T-cell (primary cell): ENCODE results near the gene DLG5. TPM values are rescaled to one million over a fixed set of nuclear protein-coding genes. Genes with fewer than 3 reads are reported as not detected.

Experiments used
- ATAC-seq, 4 experiments: fragments of 200-7000 bp in 3 of 4; fragments of 150-1000 bp in 1 of 4; cut with Tn5 transposase; replicated peaks in 1 of 4; 1 replicate in 3 of 4; 2 replicates in 1 of 4; pipeline ENCODE4 v1.10.0; 2021; ENCODE audit warnings: moderate library complexity in 3 of 4, mild to moderate bottlenecking in 2 of 4, moderate number of reproducible peaks in 1 of 4
- CTCF ChIA-PET, 2 donors: fragments of 300-600 bp; sonication (Branson Sonifier 250); formaldehyde crosslinking; loops; one replicate each; lab custom pipeline; 2022; ENCODE audit warnings: antibody characterized with exemption in 2 of 2; lab: Charles Lee
- POLR2A ChIA-PET, 2 donors: fragments of 300-600 bp; sonication (Branson Sonifier 250); formaldehyde crosslinking; loops; one replicate each; lab custom pipeline; 2022; ENCODE audit warnings: antibody characterized with exemption in 2 of 2; lab: Charles Lee
- DNase-seq, 35 experiments: peaks; one replicate each; pipeline versions ENCODE4 v3.0.0 to v3.0.0-alpha.2; 2013 to 2023
- H3K27ac ChIP-seq: one replicate; pipeline ENCODE4 v1.5.1; 2013; ENCODE audit warnings: low read length
- H3K27me3 ChIP-seq, 2 experiments: replicated peaks in 1 of 2; 1 replicate in 1 of 2; 2 replicates in 1 of 2; pipeline versions ENCODE4 v1.6.1 to v1.7.0; 2013; ENCODE audit warnings: low read length in 1 of 2, mixed read lengths in 1 of 2; ENCODE audit not compliant: control insufficient read depth in 2 of 2, insufficient read depth in 2 of 2; ENCODE audit errors: extremely low read depth in 1 of 2
- H3K36me3 ChIP-seq, 2 donors: 1 replicate in 1 of 2; 2 replicates in 1 of 2; pipeline versions ENCODE4 v1.6.1 to v1.7.0; 2013; ENCODE audit warnings: low read length in 1 of 2; ENCODE audit not compliant: control insufficient read depth in 2 of 2, insufficient read depth in 1 of 2; ENCODE audit errors: extremely low read depth in 1 of 2
- H3K4me1 ChIP-seq, 2 experiments: 1 replicate in 1 of 2; 2 replicates in 1 of 2; pipeline versions ENCODE4 v1.6.1 to v1.7.0; 2013; ENCODE audit warnings: low read length in 2 of 2, mixed read lengths in 1 of 2; ENCODE audit not compliant: insufficient read depth in 2 of 2, control insufficient read depth in 1 of 2; ENCODE audit errors: extremely low read depth in 1 of 2
- H3K4me3 ChIP-seq, 2 donors: 1 replicate in 1 of 2; 2 replicates in 1 of 2; pipeline versions ENCODE4 v1.5.1 to v1.7.0; 2013; ENCODE audit warnings: mild to moderate bottlenecking in 2 of 2, low read length in 1 of 2, moderate library complexity in 1 of 2; ENCODE audit not compliant: control insufficient read depth in 1 of 2; ENCODE audit errors: extremely low read depth in 1 of 2
- H3K9me3 ChIP-seq: 2 replicates; pipeline ENCODE4 v1.7.0; 2013
- H3K27ac Mint-ChIP-seq, 2 donors: one replicate each; pipeline ENCODE4 v1.8.0; 2020 to 2021; ENCODE audit warnings: mild to moderate bottlenecking in 2 of 2, mixed read lengths in 2 of 2
- H3K27me3 Mint-ChIP-seq, 2 donors: one replicate each; pipeline ENCODE4 v1.8.0; 2021 to 2022; ENCODE audit warnings: mixed read lengths in 2 of 2
- H3K36me3 Mint-ChIP-seq: one replicate; pipeline ENCODE4 v1.8.0; 2021; ENCODE audit warnings: mixed read lengths
- H3K4me1 Mint-ChIP-seq, 3 donors: one replicate each; pipeline ENCODE4 v1.8.0; 2020 to 2022; ENCODE audit warnings: mixed read lengths in 3 of 3, mild to moderate bottlenecking in 1 of 3
- H3K4me3 Mint-ChIP-seq, 3 donors: one replicate each; pipeline ENCODE4 v1.8.0; 2020 to 2022; ENCODE audit warnings: mild to moderate bottlenecking in 3 of 3, mixed read lengths in 3 of 3, moderate library complexity in 3 of 3
- H3K9me3 Mint-ChIP-seq, 3 donors: one replicate each; pipeline ENCODE4 v1.8.0; 2020 to 2022; ENCODE audit warnings: mixed read lengths in 3 of 3
- WGBS: methylation state at CpG from one replicate; pipeline ENCODE4 v1.1.5; 2013; ENCODE audit warnings: missing lambda C conversion rate; ENCODE audit not compliant: insufficient coverage; 5-methylcytosine and 5-hydroxymethylcytosine counted together
- total RNA-seq, 35 experiments: library from RNA in 6 of 35; stranded (reverse) in 6 of 35; fragments of 120-200 nt in 1 of 35; gene quantifications; one replicate each; pipeline versions ENCODE4 v1.2.1 to v1.2.4 and lab custom pipeline; 2013 to 2026

The DLG5 gene
- total RNA-seq, 5 donors from 2014 or later (not counting 1 experiment from before 2014, with no cell fraction given), result 1.3 to 12.8 (median 3.5) TPM

- Histone ChIP-seq H3K36me3 (peaks cover 0 to 3% of the 10 kb centered on the region in 2 donors), H3K4me3 (no peak overlapping the region), H3K27me3 (peaks cover 0 to 2% of the 10 kb centered on the region in 2 experiments), H3K4me1 (peaks cover 5 to 6% of the 10 kb centered on the region in 2 experiments), H3K27ac (no peak overlapping the region), H3K9me3 (no peaks in the 10 kb centered on the region)
- no peak overlapping the region for H3K4me3 Mint-ChIP-seq
- POLR2A ChIA-PET, result interaction anchor here in 1 of 2 donors (0.8 kb wide), 1 partner anchor 13 kb away, joined by 3 read pairs; no protein-coding TSS in a partner anchor
- DNase-seq (no peak), ATAC-seq (no peak)
- H3K27ac Mint-ChIP-seq, result no peak overlapping the region
- CTCF ChIA-PET, result no interaction called here
- H3K27me3 Mint-ChIP-seq, result peaks cover 0 to 2% of the 10 kb centered on the region in 2 donors
- H3K4me1 Mint-ChIP-seq, result peaks cover 0 to 4% (median 2%) of the 10 kb centered on the region in 3 donors
- no peaks in the 10 kb centered on the region for H3K36me3 Mint-ChIP-seq
- H3K9me3 Mint-ChIP-seq, result no peaks in the 10 kb centered on the region
Observed at GRCh38 chr10:77845451-77845850, 81.1 kb downstream of the DLG5 start.

- POLR2A ChIA-PET, result interaction anchor here in 1 of 2 donors (0.8 kb wide), 1 partner anchor 13 kb away, joined by 3 read pairs; no protein-coding TSS in a partner anchor
- peaks cover 0 to 4% (median 2%) of the 10 kb centered on the region in 3 donors for H3K4me1 Mint-ChIP-seq
- no peaks in the 10 kb centered on the region for H3K9me3 Mint-ChIP-seq
- DNase-seq (no peak), ATAC-seq (peak in 1 of 4 experiments; percentile 14)
- H3K27me3 ChIP-seq, result peaks cover 0 to 2% of the 10 kb centered on the region in 2 experiments
- WGBS, result 74% methylated on average over 7 of the region's 9 CpGs
- H3K9me3 ChIP-seq, result no peaks in the 10 kb centered on the region
- no peaks in the 10 kb centered on the region for H3K36me3 Mint-ChIP-seq
- H3K4me3 Mint-ChIP-seq, result no peak overlapping the region
- H3K27me3 Mint-ChIP-seq, result peaks cover 0 to 2% of the 10 kb centered on the region in 2 donors
- peaks cover 5 to 6% of the 10 kb centered on the region in 2 experiments for H3K4me1 ChIP-seq
- CTCF ChIA-PET, result no interaction called here
- H3K27ac Mint-ChIP-seq, result no peak overlapping the region
- H3K36me3 ChIP-seq, result peaks cover 0 to 3% of the 10 kb centered on the region in 2 donors
- no peak overlapping the region for H3K4me3 ChIP-seq
- H3K27ac ChIP-seq, result no peak overlapping the region
Observed at GRCh38 chr10:77844713-77845445, 81.7 kb downstream of the DLG5 start.

- H3K27me3 ChIP-seq, result peaks cover 0 to 2% of the 10 kb centered on the region in 2 experiments
- Mint-ChIP-seq H3K27ac (no peak overlapping the region), H3K27me3 (peaks cover 0 to 2% of the 10 kb centered on the region in 2 donors), H3K9me3 (no peaks in the 10 kb centered on the region), H3K4me3 (no peak overlapping the region), H3K4me1 (peaks cover 0 to 4% (median 2%) of the 10 kb centered on the region in 3 donors), H3K36me3 (no peaks in the 10 kb centered on the region)
- H3K9me3 ChIP-seq, result no peaks in the 10 kb centered on the region
- no peak overlapping the region for H3K27ac ChIP-seq
- peaks cover 0 to 3% of the 10 kb centered on the region in 2 donors for H3K36me3 ChIP-seq
- CTCF ChIA-PET, result no interaction called here
- peaks cover 5 to 6% of the 10 kb centered on the region in 2 experiments for H3K4me1 ChIP-seq
- POLR2A ChIA-PET, result no interaction called here
- 88% methylated on average over 2 of the region's 7 CpGs for WGBS
- H3K4me3 ChIP-seq, result no peak overlapping the region
- no peak for ATAC-seq
- DNase-seq, result no peak
Observed at GRCh38 chr10:77844177-77844576, 82.4 kb downstream of the DLG5 start.

GRCh38 chr10:77843264-77843663 lies 83.3 kb downstream of the DLG5 start:
- no peak overlapping the region for H3K4me3 Mint-ChIP-seq
- peaks cover 5 to 6% of the 10 kb centered on the region in 2 experiments for H3K4me1 ChIP-seq
- 90% methylated on average over 10 of the region's 11 CpGs for WGBS
- peaks cover 0 to 2% of the 10 kb centered on the region in 2 donors for H3K27me3 Mint-ChIP-seq
- CTCF ChIA-PET, result no interaction called here
- H3K36me3 Mint-ChIP-seq, result no peaks in the 10 kb centered on the region
- no peak overlapping the region for H3K4me3 ChIP-seq
- H3K36me3 ChIP-seq, result peaks cover 0 to 3% of the 10 kb centered on the region in 2 donors
- H3K4me1 Mint-ChIP-seq, result peaks cover 0 to 4% (median 2%) of the 10 kb centered on the region in 3 donors
- no peaks in the 10 kb centered on the region for H3K9me3 ChIP-seq
- ATAC-seq, result no peak
- POLR2A ChIA-PET, result no interaction called here
- no peaks in the 10 kb centered on the region for H3K9me3 Mint-ChIP-seq
- DNase-seq, result no peak
- H3K27ac ChIP-seq, result no peak overlapping the region
- no peak overlapping the region for H3K27ac Mint-ChIP-seq
- H3K27me3 ChIP-seq, result peaks cover 0 to 2% of the 10 kb centered on the region in 2 experiments

- H3K9me3 ChIP-seq, result no peaks in the 10 kb centered on the region
- ATAC-seq, result no peak
- H3K27me3 Mint-ChIP-seq, result peaks cover 0 to 2% of the 10 kb centered on the region in 2 donors
- no peak overlapping the region for H3K27ac ChIP-seq
- H3K4me3 ChIP-seq, result no peak overlapping the region
- H3K4me1 ChIP-seq, result peaks cover 6 to 8% of the 10 kb centered on the region in 2 experiments
- peaks cover 0 to 2% of the 10 kb centered on the region in 2 experiments for H3K27me3 ChIP-seq
- H3K36me3 Mint-ChIP-seq, result no peaks in the 10 kb centered on the region
- CTCF ChIA-PET, result no interaction called here
- no peak for DNase-seq
- WGBS, result 83% methylated on average over 2 of the region's 5 CpGs
- no peak overlapping the region for H3K27ac Mint-ChIP-seq
- peaks cover 0 to 3% of the 10 kb centered on the region in 2 donors for H3K36me3 ChIP-seq
- POLR2A ChIA-PET, result no interaction called here
- H3K4me3 Mint-ChIP-seq, result no peak overlapping the region
- peaks cover 0 to 4% (median 3%) of the 10 kb centered on the region in 3 donors for H3K4me1 Mint-ChIP-seq
- H3K9me3 Mint-ChIP-seq, result no peaks in the 10 kb centered on the region
Observed at GRCh38 chr10:77842652-77843212, 83.8 kb downstream of the DLG5 start.

GRCh38 chr10:77841711-77842375 lies 84.7 kb downstream of the DLG5 start:
- H3K9me3 Mint-ChIP-seq, result no peaks in the 10 kb centered on the region
- Histone ChIP-seq H3K36me3 (peaks cover 0 to 3% of the 10 kb centered on the region in 2 donors), H3K4me3 (no peak overlapping the region), H3K27me3 (peaks cover 0 to 2% of the 10 kb centered on the region in 2 experiments), H3K27ac (no peak overlapping the region), H3K4me1 (peaks cover 10 to 14% of the 10 kb centered on the region in 2 experiments), H3K9me3 (no peaks in the 10 kb centered on the region)
- no peak overlapping the region for H3K4me3 Mint-ChIP-seq
- ATAC-seq (no peak), DNase-seq (no peak)
- H3K36me3 Mint-ChIP-seq, result no peaks in the 10 kb centered on the region
- ChIA-PET CTCF (interaction anchor here (0.5 to 1.0 kb wide), 3 partner anchors 33 to 664 kb away, joined by 3 to 5 read pairs (median 4); no protein-coding TSS in a partner anchor), POLR2A (no interaction called here)
- 94% methylated on average over 24 of the region's 27 CpGs for WGBS
- peaks cover 0 to 10% (median 8%) of the 10 kb centered on the region in 3 donors for H3K4me1 Mint-ChIP-seq
- no peak overlapping the region for H3K27ac Mint-ChIP-seq
- H3K27me3 Mint-ChIP-seq, result peaks cover 0 to 2% of the 10 kb centered on the region in 2 donors
